Lower leg skin (tissue), 4 donors: ENCODE data around the gene TMEM225. TPM values are rescaled to one million over a fixed set of nuclear protein-coding genes. Genes with fewer than 3 reads are reported as not detected.

Source experiments
- DNase-seq, 2 donors: peaks; one replicate each; pipeline ENCODE4 v3.0.0-alpha.2; 2019; ENCODE audit warnings: low spot score in 2 of 2
- H3K4me3 ChIP-seq: fragments of 200-600 bp; sonication (generic); 2 replicates; pipeline ENCODE4 v1.5.1; 2017; ENCODE audit warnings: mild to moderate bottlenecking, low read depth; ENCODE audit not compliant: poor library complexity, severe bottlenecking
- POLR2A ChIP-seq, 2 donors: fragments of 450-650 bp; IDR thresholded peaks; one replicate each; pipeline ENCODE4 v1.6.1; 2016 to 2017; ENCODE audit warnings: antibody characterized with exemption in 2 of 2, mild to moderate bottlenecking in 1 of 2, moderate library complexity in 1 of 2
- WGBS, 2 donors: methylation state at CpG; one replicate each; pipeline ENCODE4 v1.1.5; 2018; 5-methylcytosine and 5-hydroxymethylcytosine counted together
- intact Hi-C: fragments of 100-400 bp; cut with DNase I; formaldehyde crosslinking; loops from one replicate; pipeline ENCODE4 v1.15.0; 2023; ENCODE audit warnings: low total_unique reads
- total RNA-seq, 4 donors: library from RNA; depleted of rRNA; stranded (reverse); fragments of >200 nt; gene quantifications; one replicate each; pipeline ENCODE4 v1.1.0, GENCODE V29; 2016
- TF ChIP-seq, protein P1 (sequence below), 3 donors: fragments of 450-650 bp; IDR thresholded peaks; one replicate each; pipeline ENCODE4 v1.5.1; 2016; ENCODE audit warnings: antibody characterized with exemption in 3 of 3, mild to moderate bottlenecking in 3 of 3, moderate library complexity in 2 of 3

Gene TMEM225, protein sequence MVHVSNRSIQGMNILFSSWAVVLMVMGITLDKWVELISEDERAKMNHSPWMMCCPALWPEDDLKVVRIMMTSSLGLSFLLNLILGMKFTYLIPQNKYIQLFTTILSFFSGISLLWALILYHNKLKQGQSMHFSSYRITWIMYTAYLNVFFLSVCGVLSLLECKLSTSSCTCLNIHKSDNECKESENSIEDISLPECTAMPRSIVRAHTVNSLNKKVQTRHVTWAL
- total RNA-seq, result not detected

DNA sequence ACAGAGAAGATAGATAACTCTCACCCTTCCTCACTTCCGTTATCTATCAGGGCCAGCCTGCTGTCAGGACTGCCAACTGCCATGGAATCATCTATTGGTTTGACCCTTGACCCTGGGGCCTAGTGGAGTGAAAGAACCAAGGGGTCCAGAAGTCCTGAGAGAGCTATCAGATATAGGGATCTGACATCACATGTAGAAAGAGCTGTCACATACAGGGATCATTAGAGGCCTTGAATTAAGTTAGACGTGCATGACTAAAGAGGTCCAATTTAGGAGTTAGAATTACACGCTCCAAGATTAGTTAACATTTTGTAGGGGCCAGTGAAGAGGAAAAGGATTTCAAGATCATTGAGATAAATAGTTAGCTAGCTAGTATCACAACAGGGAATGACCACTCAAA lies at the start of gene TMEM225:
TMEM225 (minus strand) TSS at position 101 of the 400 bp plus-strand sequence. CDS start 245 bp downstream, outside the sequence.
- no peak for DNase-seq
- TF ChIP-seq, protein P1, sequence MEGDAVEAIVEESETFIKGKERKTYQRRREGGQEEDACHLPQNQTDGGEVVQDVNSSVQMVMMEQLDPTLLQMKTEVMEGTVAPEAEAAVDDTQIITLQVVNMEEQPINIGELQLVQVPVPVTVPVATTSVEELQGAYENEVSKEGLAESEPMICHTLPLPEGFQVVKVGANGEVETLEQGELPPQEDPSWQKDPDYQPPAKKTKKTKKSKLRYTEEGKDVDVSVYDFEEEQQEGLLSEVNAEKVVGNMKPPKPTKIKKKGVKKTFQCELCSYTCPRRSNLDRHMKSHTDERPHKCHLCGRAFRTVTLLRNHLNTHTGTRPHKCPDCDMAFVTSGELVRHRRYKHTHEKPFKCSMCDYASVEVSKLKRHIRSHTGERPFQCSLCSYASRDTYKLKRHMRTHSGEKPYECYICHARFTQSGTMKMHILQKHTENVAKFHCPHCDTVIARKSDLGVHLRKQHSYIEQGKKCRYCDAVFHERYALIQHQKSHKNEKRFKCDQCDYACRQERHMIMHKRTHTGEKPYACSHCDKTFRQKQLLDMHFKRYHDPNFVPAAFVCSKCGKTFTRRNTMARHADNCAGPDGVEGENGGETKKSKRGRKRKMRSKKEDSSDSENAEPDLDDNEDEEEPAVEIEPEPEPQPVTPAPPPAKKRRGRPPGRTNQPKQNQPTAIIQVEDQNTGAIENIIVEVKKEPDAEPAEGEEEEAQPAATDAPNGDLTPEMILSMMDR (IDR thresholded peaks at IDR 0.05), result no peak
- TF ChIP-seq POLR2A (IDR thresholded peaks at IDR 0.05), result no peak
- no peak within 1 kb of the TSS for H3K4me3 ChIP-seq
- 82 to 91% methylated on average over 3 of the region's 3 CpGs for whole genome bisulfite sequencing, 2 donors
- intact Hi-C loops, result no loop called here

DNA sequence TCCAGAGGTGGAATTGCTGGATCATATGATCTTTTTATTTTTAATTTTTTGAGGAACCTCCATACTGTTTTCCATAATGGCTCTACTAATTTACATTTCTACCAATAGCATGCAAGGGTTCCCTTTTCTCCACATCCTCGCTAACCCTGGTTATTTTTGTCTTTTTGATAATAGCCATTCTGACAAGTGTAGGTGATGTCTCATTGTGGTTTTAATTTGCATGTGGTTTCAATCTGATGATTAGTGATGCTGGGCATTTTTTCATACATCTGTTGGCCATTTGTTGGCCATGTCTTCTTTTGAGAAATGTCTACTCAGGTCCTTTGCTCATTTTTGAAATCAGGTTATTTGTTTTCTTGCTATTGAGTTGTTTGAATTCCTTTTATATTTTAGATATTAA lies 38.6 kb upstream of the TMEM225 start:
- no peak overlapping the region for H3K4me3 ChIP-seq
- DNase-seq, result no peak
- intact Hi-C loops, result no loop called here
- TF ChIP-seq, protein P1 (IDR thresholded peaks at IDR 0.05), result no peak
- TF ChIP-seq POLR2A (IDR thresholded peaks at IDR 0.05), result no peak
- WGBS, 2 donors, result 59 to 60% methylated on average over 1 of the region's 1 CpG

DNA sequence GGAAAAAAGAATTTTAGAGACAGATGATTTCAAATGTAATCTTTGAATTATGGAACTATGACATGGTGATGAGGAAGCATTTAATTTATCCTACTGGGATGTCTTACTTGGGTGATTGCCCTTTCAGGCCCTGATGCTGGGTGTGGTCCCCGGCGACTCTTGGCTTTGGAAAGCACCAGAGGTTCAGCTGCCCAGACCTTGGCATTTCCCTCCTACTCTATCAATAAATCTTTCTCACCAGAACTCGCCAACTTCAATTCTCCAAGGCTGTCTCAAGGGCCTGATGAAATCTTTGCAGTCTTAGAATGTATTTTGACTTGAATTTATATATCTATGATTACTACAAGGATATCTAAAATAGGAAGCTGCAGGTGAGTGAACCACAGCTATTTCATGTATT lies 35.5 kb upstream of the TMEM225 start:
- 30% methylated on average over 3 of the region's 3 CpGs for WGBS, 2 donors
- no peak for TF ChIP-seq POLR2A (IDR thresholded peaks at IDR 0.05)
- TF ChIP-seq, protein P1 (IDR thresholded peaks at IDR 0.05), result no peak
- intact Hi-C loops, result no loop called here
- no peak for DNase-seq
- H3K4me3 ChIP-seq, result no peak overlapping the region

DNA sequence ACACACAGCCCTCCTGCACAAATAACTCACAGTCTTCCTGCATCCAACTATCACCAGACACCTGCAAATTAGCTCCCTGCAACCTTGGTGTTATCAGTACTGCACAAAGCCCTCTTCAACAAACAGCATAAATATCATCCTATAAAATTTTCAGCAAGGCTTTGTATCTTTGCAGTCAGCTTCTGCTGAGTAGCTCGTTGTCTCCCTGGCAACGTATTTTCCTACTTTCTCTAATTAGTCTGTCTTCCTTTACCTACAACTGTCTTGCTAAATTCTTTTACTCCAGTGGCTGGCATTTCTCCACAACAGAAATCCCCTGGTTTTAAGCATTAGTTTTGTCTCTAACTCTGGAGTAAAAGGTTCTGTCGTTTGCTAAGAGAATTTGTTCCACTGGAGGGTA lies 20.4 kb upstream of the TMEM225 start:
- intact Hi-C loops, result no loop called here
- TF ChIP-seq POLR2A (IDR thresholded peaks at IDR 0.05), result no peak
- TF ChIP-seq, protein P1 (IDR thresholded peaks at IDR 0.05), result no peak
- 49% methylated on average over 3 of the region's 3 CpGs for WGBS, 2 donors
- H3K4me3 ChIP-seq, result no peak overlapping the region
- DNase-seq, result no peak

DNA sequence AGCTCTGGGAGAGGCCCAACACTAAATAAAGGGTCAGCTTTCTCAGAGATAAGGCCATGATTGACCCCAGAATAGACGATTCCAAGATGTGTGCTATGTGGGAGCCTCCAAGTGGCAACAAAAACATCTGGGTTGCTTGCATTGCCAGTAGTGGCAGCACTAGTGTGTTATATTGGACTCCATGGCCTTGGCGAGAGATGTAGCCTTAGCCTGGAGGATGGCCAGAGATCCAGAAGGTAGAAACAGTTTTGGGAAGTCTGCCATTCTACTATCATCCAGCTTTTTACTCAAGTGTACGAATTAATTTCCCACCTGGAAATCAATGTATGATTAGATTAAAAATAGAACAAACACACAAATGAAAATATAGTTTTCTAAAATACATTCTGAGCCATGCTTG lies 19.5 kb upstream of the TMEM225 start:
- intact Hi-C loops, result no loop called here

More for the DNA sequence above, 19.5 kb upstream of the TMEM225 start:
- TF ChIP-seq POLR2A (IDR thresholded peaks at IDR 0.05), result no peak
- TF ChIP-seq, protein P1 (IDR thresholded peaks at IDR 0.05), result no peak
- no peak overlapping the region for H3K4me3 ChIP-seq
- DNase-seq, result no peak
- WGBS, 2 donors, result 63 to 70% methylated on average over 3 of the region's 3 CpGs
